Measurements from ENCODE around the gene TGFBR3L. TPM values are rescaled to one million over a fixed set of nuclear protein-coding genes. Genes with fewer than 3 reads are reported as not detected.
"Not testable (repeated sequence)": the region's sequence is repeated elsewhere in the genome, so short reads cannot be mapped to it uniquely, and the experiment has no call there.

Gene TGFBR3L
- total RNA-seq, 1 experiment from 2014 or later, result not detected

DNA sequence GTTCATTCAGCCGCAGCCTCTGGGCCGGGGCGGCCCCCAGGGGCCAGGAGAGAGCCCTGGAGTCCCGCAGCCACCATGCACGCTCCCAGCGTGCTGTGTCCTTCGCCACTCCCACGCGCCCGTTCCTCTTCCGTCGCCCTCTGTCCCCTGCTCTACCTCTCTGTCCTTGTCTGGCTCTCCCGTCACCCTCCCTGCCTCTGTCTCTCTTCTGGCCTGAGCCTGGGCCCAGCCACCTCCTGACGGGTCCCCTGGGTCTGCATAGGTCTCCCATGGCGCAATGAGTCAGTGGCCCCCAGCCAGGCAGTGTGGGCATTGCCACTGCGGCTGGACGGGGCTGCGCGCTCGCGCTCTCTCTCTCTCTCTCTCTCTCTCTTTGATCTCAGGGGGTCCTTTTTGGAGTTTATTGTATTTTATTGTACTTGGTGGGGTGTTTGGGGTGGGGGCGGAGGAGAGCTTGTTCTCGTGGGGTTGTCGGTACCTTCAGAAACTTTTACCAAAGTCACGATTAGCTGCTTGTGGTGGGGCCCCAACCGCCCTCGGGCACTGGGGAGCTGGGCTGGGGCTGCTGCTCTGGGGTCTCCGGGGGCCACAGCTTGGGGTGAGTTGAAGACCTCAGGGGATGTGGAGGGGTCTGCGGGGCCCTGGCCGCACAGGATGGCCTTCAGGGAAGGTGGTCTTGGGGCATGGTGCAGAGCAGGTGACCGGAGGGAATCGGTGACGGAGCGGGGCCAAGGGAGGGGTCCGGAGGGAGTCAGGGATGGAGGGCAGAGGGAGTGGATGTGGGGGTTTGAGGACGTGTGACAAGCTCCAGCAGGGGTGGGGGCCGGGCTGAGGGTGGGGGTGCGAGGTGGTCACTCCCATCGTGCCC, 1.7 kb upstream of the TGFBR3L start:
- DNase-seq (ENCODE audit: low read depth), result no peak
- in situ Hi-C loops (cut with HindIII; ENCODE audit: low pct_unique_long_range_greater_than_20kb, low sequenced_read_pairs), result no loop called here

DNA sequence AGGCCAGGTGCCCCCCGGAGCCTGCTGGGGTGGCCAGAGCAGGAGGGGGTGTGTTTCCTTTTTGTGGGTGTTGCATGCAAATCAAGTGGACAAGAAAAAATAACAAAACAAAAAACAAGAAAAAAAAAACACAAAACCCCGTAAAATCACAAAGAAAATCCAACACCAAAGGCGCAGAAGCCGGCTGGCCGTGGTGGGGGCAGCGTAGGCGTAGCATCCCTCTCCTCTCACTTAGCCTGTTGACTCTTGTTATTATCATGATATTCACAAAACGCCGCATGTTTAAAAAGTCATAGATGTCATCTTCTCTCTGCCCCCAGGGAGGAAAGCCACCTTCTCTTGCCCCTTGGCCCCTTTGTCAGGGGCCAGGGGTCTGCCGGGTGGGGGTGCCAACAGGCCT, 978 bp upstream of the TGFBR3L start:
- DNase-seq (ENCODE audit: low read depth), result no peak
- in situ Hi-C loops (cut with HindIII; ENCODE audit: low pct_unique_long_range_greater_than_20kb, low sequenced_read_pairs), result no loop called here

DNA sequence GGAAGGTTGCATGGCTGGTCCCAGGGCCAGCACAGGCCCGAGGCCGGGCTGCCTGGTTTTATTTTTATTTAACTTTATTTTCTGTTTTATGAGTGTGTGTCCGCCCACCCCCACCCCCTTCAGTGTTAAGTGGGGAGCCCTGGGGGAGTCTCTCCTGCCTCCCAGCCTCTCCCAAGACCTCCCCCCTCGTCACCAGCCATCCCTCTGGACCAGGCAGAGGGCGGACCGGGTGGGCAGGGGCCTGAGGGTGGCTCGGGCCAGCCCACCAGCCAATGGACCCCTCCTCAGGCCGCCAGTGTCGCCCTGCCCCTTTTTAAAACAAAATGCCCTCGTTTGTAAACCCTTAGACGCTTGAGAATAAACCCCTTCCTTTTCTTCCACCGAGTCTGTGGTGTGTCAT, 531 bp upstream of the TGFBR3L start:
- in situ Hi-C loops (cut with HindIII; ENCODE audit: low pct_unique_long_range_greater_than_20kb, low sequenced_read_pairs), result no loop called here
- no peak for DNase-seq (ENCODE audit: low read depth)

DNA sequence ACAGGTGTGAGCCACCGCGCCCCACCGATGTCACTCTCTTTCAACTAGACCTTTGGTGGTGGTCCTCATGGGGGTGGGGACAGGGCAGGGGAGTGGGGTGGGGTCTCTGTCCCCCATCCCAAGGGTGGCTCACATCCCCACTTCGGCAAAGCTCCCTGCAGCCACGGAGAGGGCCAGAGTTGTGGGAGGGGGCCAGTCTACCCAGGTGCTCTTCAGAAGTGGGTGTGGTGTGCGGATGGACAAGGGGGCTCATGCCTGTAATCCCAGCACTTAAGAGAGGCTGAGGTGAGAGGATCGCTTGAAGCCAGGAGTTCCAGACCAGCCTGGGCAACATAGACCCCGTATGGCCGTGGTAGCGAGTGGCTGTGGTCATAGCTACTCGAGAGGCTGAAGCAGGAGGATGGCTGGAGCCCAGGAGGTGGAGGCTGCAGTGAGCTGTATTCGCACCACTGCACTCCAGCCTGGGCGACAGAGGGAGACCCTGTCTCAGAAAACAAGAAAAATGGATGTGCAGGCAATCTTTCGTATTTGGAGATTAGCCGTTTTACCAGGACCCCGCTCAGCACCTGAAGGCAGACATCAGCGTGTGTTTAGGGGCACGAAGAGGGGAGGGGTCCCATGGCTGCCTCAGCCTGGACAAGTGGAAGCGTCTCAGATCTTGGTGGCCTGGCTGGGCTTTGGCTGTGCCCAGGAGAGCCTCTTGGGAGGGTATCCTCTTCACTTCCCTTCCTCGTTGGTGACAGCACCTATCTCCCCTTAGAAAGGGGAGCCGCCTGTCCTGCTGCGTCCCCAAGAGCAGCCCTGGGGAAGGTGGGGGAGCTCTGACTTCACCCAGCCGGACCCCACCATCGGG, 846 bp downstream of the TGFBR3L start:
- in situ Hi-C loops (cut with HindIII; ENCODE audit: low pct_unique_long_range_greater_than_20kb, low sequenced_read_pairs), result no loop called here
- DNase-seq (ENCODE audit: low read depth), result no peak

DNA sequence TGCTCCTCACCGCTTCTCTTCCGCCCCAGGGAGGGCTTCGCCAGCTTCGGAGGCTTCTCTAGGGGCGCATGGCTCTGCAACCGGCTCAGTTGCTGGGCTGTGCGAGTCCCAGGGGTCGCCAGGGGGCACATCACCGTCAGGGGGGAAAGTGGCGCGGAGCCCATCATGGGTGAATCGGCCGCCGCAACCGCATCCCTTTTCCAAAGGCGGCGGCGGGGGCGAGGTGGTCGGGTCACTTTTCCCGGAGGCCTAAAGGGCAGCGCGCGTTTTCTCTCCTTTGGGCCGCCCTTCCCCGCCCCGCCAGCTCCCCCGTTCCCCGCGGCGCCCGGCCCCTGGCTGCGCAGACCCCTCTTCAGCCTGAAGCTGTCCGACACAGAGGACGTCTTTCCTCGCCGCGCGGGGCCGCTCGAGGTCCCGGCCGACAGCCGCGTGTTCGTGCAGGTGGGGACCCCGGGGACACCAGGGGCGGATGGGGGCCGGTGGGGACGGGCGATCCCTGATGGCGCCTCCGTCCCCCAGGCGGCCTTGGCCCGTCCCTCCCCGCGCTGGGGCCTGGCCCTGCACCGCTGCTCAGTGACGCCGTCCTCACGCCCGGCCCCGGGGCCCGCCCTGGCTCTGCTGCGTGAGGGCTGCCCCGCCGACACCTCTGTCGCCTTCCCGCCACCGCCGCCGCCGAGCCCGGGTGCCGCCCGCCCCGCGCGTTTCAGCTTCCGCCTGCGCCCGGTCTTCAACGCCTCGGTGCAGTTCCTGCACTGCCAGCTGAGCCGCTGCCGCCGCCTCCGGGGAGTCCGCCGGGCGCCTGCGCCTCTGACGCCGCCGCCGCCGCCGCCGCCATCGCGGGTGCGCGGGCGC, 1.7 kb downstream of the TGFBR3L start:
- in situ Hi-C loops (cut with HindIII; ENCODE audit: low pct_unique_long_range_greater_than_20kb, low sequenced_read_pairs), result no loop called here
- DNase-seq (ENCODE audit: low read depth), result no peak

DNA sequence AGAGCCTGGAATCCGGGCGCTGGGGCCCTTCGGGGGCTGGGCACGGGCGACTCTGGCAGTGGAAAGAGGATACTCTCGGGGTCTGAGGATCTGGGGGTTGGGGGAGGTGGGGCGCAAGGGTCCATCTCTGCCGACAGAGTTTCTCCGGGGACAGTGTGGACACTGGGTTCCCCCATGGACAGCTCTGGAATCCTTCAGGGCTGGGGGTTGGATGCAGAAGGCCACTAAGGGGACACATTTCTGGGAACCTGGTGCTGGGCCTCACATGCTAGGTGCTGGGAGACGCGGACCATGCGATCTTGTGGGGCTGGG, 2.3 kb downstream of the TGFBR3L start:
- no peak for DNase-seq (ENCODE audit: low read depth)
- in situ Hi-C loops (cut with HindIII; ENCODE audit: low pct_unique_long_range_greater_than_20kb, low sequenced_read_pairs), result no loop called here

DNA sequence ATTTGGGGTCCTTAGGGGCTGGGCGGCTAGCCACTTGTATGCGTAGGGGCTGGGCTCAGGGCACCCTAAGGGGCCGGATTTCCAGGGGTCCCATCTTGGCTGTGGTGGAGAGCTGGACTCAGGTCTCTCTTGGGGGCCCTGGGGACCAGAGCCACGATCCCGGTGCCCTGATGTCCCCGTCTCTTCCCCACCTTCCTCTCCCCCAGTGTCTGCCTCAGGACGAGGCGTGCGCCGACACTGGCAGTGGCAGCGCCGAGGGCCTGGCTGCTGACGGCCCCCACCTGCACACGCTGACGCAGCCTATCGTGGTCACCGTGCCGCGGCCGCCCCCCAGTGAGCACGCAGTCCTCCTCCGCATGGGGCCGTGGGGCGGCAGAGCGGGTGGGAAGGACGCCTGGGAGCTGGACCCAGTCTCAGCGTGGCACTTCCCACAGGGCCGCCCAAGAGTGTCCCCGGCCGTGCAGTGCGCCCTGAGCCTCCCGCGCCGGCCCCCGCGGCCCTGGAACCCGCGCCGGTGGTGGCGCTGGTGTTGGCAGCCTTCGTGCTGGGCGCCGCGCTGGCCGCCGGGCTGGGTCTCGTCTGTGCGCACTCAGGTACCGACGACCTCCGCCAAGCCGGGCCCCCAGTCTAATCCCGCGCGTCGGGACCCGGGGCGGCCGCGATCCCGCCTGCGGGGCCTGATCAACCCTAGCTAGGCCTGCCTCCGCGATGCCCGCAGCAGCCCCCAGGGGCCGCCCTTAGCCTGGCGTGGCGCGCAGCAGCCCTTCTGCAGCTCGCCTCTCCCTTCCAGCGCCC, 2.8 kb downstream of the TGFBR3L start:
- in situ Hi-C loops (cut with HindIII; ENCODE audit: low pct_unique_long_range_greater_than_20kb, low sequenced_read_pairs), result no loop called here
- DNase-seq (ENCODE audit: low read depth), result no peak

DNA sequence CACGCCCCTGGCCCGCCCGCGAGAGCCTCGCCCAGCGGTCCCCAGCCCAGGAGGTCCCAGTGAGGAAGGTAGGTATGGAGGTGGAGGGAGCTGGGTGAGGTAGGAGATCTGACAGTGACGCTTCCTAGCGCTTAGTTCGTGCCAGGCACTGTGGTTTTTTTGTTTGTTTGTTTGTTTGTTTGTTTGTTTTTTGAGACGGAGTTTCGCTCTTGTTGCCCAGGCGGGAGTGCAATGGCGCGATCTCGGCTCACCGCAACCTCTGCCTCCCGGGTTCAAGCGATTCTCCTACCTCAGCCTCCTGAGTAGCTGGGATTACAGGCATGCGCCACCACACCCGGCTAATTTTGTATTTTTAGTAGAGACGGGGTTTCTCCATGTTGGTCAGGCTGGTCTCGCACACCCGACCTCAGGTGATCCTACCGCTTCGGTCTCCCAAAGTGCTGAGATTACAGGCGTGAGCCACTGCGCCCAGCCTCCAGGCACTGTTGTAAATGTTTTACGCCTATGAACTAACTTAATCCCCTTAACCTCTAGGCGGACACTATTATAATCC, 3.5 kb downstream of the TGFBR3L start:
- in situ Hi-C loops (cut with HindIII; ENCODE audit: low pct_unique_long_range_greater_than_20kb, low sequenced_read_pairs); DNase-seq (ENCODE audit: low read depth): not testable (repeated sequence)

DNA sequence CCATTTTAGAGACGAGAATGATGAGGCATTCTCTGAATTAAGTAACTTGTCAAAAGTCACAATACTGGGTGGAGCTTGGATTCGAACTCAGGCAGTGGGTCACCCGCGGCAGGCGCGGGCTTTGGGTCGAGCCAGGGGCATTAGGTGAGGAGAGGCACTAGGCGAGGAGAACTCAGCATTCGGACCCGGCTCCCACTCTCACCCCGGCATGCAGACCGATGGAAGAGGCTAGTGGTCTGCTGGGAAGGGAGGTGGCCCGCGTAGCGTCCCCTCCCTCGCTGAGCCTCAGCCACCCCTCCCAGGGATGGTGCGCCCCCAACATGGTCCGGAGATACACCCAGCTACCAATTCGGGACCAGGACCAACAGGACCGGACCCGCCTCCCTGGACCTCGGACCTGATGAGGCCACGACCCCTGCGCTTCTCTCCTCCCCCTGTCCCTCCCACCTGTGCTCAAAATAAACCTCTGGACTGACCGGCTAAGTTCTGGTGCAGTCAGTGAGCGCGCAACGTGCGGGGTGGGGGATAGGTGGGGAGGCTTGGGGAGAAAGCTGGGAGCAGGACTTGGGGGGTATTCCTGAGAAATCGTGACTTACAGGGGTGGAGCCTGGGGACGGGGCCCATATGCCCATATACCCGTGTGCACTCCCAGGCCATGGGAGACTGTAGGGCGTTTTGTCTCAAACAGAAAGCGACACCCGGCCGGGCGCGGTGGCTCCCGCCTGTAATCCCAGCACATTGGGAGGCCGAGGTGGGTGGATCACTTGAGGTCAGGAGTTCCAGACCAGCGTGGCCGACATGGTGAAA, 4.2 kb downstream of the TGFBR3L start:
- in situ Hi-C loops (cut with HindIII; ENCODE audit: low pct_unique_long_range_greater_than_20kb, low sequenced_read_pairs), result no loop called here
- DNase-seq (ENCODE audit: low read depth), result no peak

DNA sequence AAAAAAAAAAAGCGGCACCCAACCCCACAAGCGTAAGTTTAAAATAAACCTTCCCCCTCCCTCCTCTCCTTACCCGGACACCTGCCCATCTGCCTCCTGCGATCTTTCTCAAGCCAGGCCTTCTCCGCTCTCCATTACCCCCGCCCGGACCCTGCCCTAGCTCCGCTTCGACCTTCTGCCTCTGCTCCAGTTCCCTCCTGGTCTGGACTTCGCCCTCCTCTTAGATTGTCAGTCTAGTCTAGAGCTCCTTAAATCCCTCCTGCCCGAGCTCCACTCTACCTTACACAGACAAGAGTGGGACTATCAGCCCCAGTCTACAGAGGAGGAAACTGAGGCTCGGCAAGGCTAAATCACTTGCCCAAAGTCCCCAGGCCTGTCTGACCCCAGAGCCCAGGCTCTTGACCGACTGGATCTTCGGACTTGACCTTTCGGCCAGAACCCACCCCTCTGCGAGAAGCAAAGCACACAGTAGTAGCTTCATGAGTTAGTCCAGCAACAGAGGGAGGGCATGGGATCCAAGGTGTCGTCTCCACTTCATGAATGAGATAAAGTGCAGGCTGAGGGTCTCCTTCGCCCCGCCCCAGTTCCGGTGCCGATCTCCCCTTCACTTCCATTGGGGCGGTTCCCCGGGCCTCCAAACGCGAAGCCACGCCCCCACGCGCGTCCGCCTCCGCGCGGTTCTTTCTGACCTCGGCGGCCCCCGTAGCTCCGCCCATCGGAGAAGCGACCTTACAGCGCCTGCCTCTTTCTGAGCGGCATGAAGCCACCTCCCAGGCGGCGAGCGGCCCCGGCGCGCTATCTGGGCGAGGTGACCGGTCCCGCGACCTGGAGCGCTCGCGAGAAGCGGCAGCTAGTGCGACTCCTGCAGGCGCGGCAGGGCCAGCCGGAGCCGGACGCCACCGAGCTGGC, 5.2 kb downstream of the TGFBR3L start, which contains the start of gene SNAPC2:
SNAPC2 (plus strand) TSS at position 729 of the 909 bp plus-strand sequence; CDS start at position 758, 29 bp downstream.
- in situ Hi-C loops (cut with HindIII; ENCODE audit: low pct_unique_long_range_greater_than_20kb, low sequenced_read_pairs), result no loop called here
- peak; percentile 89 for DNase-seq (ENCODE audit: low read depth)

DNA sequence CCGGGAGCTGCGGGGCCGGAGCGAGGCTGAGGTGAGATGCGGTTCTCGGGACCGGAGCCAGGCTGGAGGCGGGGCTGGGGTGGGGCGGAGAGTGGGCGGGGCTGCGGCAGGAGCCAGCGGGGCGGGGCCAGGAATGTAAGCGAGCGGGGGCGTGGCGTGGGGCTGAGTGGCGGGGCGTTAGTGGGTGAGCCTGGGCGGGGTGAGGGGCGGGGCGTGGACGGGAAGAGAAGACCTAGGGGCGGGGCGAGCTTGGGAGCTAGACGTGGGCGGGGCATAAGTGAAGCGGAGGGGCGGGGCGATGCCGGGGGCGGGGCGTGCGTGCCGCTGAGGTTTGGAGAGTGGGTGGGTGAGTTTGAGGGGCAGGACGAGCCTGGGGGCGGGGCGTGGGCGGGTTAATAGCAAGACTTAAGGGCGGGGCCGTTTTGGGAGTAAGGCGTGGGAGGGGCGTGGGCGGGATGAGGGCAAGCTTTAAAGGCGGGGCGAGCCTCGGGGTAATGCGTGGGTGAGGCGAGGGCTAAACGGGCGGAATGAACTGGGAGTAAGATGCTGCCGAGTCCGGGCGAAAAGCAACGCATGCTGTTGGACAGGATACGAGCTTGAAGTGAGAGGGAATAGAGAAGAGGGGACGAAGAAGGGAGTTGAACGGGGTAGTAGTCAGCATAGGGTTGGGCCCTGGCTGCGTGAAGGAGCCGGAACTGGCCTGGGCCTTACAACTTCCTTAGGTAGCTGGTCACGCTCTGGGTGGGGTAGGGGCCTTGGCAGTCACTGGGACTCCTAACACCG, 6.1 kb downstream of the TGFBR3L start:
- in situ Hi-C loops (cut with HindIII; ENCODE audit: low pct_unique_long_range_greater_than_20kb, low sequenced_read_pairs), result no loop called here

DNA sequence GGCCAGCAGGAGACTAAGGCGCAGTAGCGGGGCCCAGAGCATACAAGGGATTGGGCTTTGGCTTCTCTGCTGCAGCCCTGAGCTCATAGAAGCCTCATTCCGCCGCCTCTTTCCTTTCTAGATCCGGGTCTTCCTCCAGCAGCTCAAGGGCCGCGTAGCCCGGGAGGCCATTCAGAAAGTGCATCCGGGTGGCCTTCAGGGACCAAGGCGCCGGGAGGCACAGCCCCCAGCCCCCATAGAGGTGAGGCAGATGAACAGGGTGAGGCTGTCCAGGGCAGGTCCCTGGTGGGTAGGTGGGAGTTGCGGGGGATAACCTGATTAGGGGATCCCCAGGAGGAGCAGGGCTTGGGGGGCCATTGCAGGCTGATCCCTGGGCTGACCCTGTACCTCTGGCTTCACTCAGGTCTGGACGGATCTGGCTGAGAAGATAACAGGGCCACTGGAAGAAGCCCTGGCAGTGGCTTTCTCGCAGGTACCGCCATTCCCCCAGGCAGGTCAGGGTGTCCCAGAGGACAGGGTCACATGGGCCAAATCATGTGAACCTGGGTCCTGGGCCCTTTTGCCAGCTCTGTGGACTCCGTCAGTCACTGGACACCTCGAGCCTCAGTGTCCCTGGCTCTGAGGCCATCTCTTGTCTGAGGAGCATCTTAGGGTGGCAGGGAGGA, 6.8 kb downstream of the TGFBR3L start:
- in situ Hi-C loops (cut with HindIII; ENCODE audit: low pct_unique_long_range_greater_than_20kb, low sequenced_read_pairs), result no loop called here
- DNase-seq (ENCODE audit: low read depth), result no peak

More for the DNA sequence above, 6.1 kb downstream of the TGFBR3L start:
- peak; percentile 62 for DNase-seq (ENCODE audit: low read depth)

DNA sequence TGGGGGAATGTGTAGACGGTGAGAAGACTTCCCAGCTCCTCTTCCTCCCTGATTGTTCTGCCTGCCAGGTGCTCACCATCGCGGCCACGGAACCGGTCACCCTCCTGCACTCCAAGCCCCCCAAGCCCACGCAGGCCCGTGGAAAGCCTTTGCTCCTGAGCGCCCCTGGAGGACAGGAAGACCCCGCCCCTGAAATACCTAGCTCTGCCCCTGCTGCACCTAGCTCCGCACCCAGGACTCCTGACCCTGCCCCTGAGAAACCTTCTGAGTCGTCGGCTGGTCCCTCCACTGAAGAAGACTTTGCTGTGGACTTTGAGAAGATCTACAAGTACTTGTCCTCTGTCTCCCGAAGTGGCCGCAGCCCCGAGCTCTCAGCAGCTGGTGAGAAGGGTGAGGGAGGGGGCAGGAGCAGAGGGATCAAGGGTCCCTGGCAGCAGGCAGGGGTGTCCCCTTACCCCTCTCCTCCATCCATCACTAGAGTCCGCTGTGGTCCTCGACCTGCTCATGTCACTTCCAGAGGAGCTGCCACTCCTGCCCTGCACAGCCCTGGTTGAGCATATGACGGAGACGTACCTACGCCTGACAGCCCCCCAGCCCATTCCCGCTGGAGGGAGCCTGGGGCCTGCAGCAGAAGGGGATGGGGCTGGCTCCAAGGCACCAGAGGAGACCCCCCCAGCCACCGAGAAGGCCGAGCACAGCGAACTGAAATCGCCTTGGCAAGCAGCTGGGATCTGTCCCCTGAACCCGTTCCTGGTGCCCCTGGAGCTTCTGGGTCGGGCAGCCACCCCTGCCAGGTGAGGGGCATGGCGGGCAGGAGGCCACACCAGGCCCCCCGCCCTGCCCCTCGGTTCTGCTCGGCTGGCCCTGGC, 7.6 kb downstream of the TGFBR3L start:
- no peak for DNase-seq (ENCODE audit: low read depth)
- in situ Hi-C loops (cut with HindIII; ENCODE audit: low pct_unique_long_range_greater_than_20kb, low sequenced_read_pairs), result no loop called here

DNA sequence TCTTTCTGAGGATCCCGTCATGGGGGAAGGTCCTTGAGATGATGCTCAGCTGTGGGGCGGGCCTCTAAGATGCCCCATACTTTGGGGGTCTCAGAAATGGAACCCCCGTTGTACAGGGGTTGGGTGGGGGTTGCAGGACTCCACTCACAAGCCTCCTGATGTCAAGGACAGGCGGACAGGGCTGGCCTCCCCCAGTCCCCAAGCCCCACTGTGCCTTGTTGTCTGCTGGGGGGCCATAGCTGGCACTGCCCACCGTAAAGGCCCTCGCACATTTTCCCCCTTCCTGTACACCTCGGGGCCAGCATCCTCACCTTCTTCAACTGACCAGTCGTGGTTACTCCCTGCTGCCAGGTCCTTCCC, 8.2 kb downstream of the TGFBR3L start:
- in situ Hi-C loops (cut with HindIII; ENCODE audit: low pct_unique_long_range_greater_than_20kb, low sequenced_read_pairs), result no loop called here
- no peak for DNase-seq (ENCODE audit: low read depth)
